IMR-90 (cell line): ENCODE measurements around the gene HSPH1. TPM values are rescaled to one million over a fixed set of nuclear protein-coding genes. Genes with fewer than 3 reads are reported as not detected.

Experiments
- ATAC-seq: fragments of 200-7000 bp; cut with Tn5 transposase; 2 replicates; pipeline ENCODE4 v1.9.1; 2020; ENCODE audit warnings: low read depth, mild to moderate bottlenecking, moderate library complexity
- BruUV-seq: library from RNA; stranded (reverse); fragments of 400-500 nt; replicated peaks from 2 replicates; lab custom pipeline; 2021; lab: Mats Ljungman, UMichigan
- CTCF ChIA-PET: fragments of 300-600 bp; formaldehyde crosslinking; extraction: SDS; loops from one replicate; lab custom pipeline; 2021; ENCODE audit warnings: antibody characterized with exemption; lab: Yijun Ruan, JAX
- POLR2A ChIA-PET: fragments of 300-600 bp; sonication (Branson Sonifier 250); formaldehyde crosslinking; loops from one replicate; lab custom pipeline; 2022; ENCODE audit warnings: antibody characterized with exemption; ENCODE audit not compliant: unreplicated experiment; lab: Charles Lee
- DNase-seq: peaks from one replicate; pipeline ENCODE4 v3.0.0; 2013
- H2AFZ ChIP-seq: replicated peaks from 2 replicates; pipeline ENCODE3; 2013; ENCODE audit warnings: low read length, mild to moderate bottlenecking; ENCODE audit not compliant: poor library complexity
- H2AK5ac ChIP-seq: 2 replicates; pipeline ENCODE4 v1.6.1; 2013; ENCODE audit warnings: low read depth, low read length, inconsistent platforms
- H2AK9ac ChIP-seq: replicated peaks from 2 replicates; pipeline ENCODE3; 2013; ENCODE audit warnings: mild to moderate bottlenecking, low read depth, low read length, moderate library complexity; ENCODE audit not compliant: poor library complexity
- H2BK120ac ChIP-seq: 2 replicates; pipeline ENCODE4 v1.6.1; 2013; ENCODE audit warnings: low read depth, low read length, inconsistent platforms
- H2BK15ac ChIP-seq: 3 replicates; pipeline ENCODE4 v1.6.1; 2013; ENCODE audit warnings: low read depth, low read length, inconsistent platforms
- H2BK20ac ChIP-seq: 2 replicates; pipeline ENCODE4 v1.6.1; 2013; ENCODE audit warnings: low read depth, mild to moderate bottlenecking, inconsistent platforms, low read length, moderate library complexity
- H2BK5ac ChIP-seq: 2 replicates; pipeline ENCODE4 v1.6.1; 2013; ENCODE audit warnings: mild to moderate bottlenecking, low read depth, low read length, inconsistent platforms; ENCODE audit not compliant: poor library complexity, severe bottlenecking
- H3K14ac ChIP-seq: replicated peaks from 2 replicates; pipeline ENCODE4 v1.6.1; 2013; ENCODE audit warnings: low read depth, low read length, inconsistent platforms
- H3K18ac ChIP-seq: 2 replicates; pipeline ENCODE4 v1.6.1; 2013; ENCODE audit warnings: low read depth, low read length, control low read depth
- H3K23ac ChIP-seq: 2 replicates; pipeline ENCODE4 v1.6.1; 2013; ENCODE audit warnings: low read depth, low read length, inconsistent platforms
- H3K27ac ChIP-seq: 2 replicates; pipeline ENCODE4 v1.5.1; 2013; ENCODE audit warnings: mild to moderate bottlenecking, control low read depth, low read length; ENCODE audit not compliant: insufficient read depth
- H3K27me3 ChIP-seq: 2 replicates; pipeline ENCODE4 v1.6.1; 2013; ENCODE audit warnings: low read length; ENCODE audit not compliant: control insufficient read depth, insufficient read depth
- H3K36me3 ChIP-seq: 2 replicates; pipeline ENCODE4 v1.6.1; 2013; ENCODE audit warnings: low read length, mixed read lengths; ENCODE audit not compliant: control insufficient read depth, insufficient read depth
- H3K4ac ChIP-seq: 2 replicates; pipeline ENCODE4 v1.6.1; 2013; ENCODE audit warnings: low read depth, low read length, inconsistent platforms
- H3K4me1 ChIP-seq: 2 replicates; pipeline ENCODE4 v1.6.1; 2013; ENCODE audit warnings: low read length, mixed read lengths; ENCODE audit not compliant: control insufficient read depth, insufficient read depth
- H3K4me2 ChIP-seq: 2 replicates; pipeline ENCODE4 v1.6.1; 2013; ENCODE audit warnings: low read depth, mild to moderate bottlenecking, control low read depth, low read length, moderate library complexity
- H3K4me3 ChIP-seq: 2 replicates; pipeline ENCODE4 v1.5.1; 2013; ENCODE audit warnings: low read depth, mild to moderate bottlenecking, control low read depth, low read length, moderate library complexity; ENCODE audit not compliant: insufficient read depth
- H3K56ac ChIP-seq: 2 replicates; pipeline ENCODE4 v1.6.1; 2013; ENCODE audit warnings: low read length, inconsistent platforms; ENCODE audit not compliant: insufficient read depth; ENCODE audit errors: extremely low read depth
- H3K79me1 ChIP-seq, 2 experiments: 2 replicates each; pipeline ENCODE4 v1.6.1; 2013; ENCODE audit warnings: low read length in 2 of 2, inconsistent platforms in 1 of 2, low read depth in 1 of 2
- H3K9ac ChIP-seq: 2 replicates; pipeline ENCODE4 v1.6.1; 2013; ENCODE audit warnings: low read depth, low read length, control low read depth
- H3K9me1 ChIP-seq: 2 replicates; pipeline ENCODE4 v1.6.1; 2013; ENCODE audit warnings: low read length, inconsistent platforms; ENCODE audit not compliant: insufficient read depth
- H3K9me3 ChIP-seq: 2 replicates; pipeline ENCODE4 v1.6.1; 2013; ENCODE audit warnings: low read length; ENCODE audit not compliant: control insufficient read depth, insufficient read depth
- H4K20me1 ChIP-seq: 2 replicates; pipeline ENCODE4 v1.6.1; 2013; ENCODE audit warnings: low read length, inconsistent platforms; ENCODE audit not compliant: insufficient read depth
- H4K5ac ChIP-seq: 2 replicates; pipeline ENCODE4 v1.6.1; 2013; ENCODE audit warnings: mild to moderate bottlenecking, low read depth, low read length, control low read depth
- H4K8ac ChIP-seq, 2 experiments: 2 replicates each; pipeline ENCODE4 v1.6.1; 2013; ENCODE audit warnings: low read depth in 2 of 2, low read length in 2 of 2, control low read depth in 1 of 2, inconsistent platforms in 1 of 2
- H4K91ac ChIP-seq: 2 replicates; pipeline ENCODE4 v1.6.1; 2013; ENCODE audit warnings: low read depth, low read length, inconsistent platforms; ENCODE audit not compliant: insufficient read depth
- BHLHE40 ChIP-seq: fragments of 150-350 bp; IDR thresholded peaks from 2 replicates; pipeline ENCODE4 v1.6.1; 2016; ENCODE audit warnings: mild to moderate bottlenecking, low read depth, low read length
- CEBPB ChIP-seq: IDR thresholded peaks from 2 replicates; pipeline ENCODE4 v1.6.1; 2012; ENCODE audit warnings: low read depth, low read length, improper control_type of control experiment
- CHD1 ChIP-seq: IDR thresholded peaks from 2 replicates; pipeline ENCODE4 v1.6.1; 2012; ENCODE audit warnings: low read depth, low read length, improper control_type of control experiment
- FOS ChIP-seq: fragments of 150-350 bp; IDR thresholded peaks from 2 replicates; pipeline ENCODE4 v1.6.1; 2016; ENCODE audit warnings: low read depth, low read length
- MAFK ChIP-seq: IDR thresholded peaks from 2 replicates; pipeline ENCODE4 v1.6.1; 2012; ENCODE audit warnings: low read depth, low read length, improper control_type of control experiment
- MXI1 ChIP-seq: IDR thresholded peaks from 2 replicates; pipeline ENCODE4 v1.6.1; 2012; ENCODE audit warnings: low read depth, mild to moderate bottlenecking, low read length, moderate library complexity, borderline replicate concordance
- NFE2L2 ChIP-seq: fragments of 150-350 bp; IDR thresholded peaks from 2 replicates; pipeline ENCODE4 v1.6.1; 2016; ENCODE audit warnings: low read depth, mild to moderate bottlenecking, low read length
- POLR2A ChIP-seq: IDR thresholded peaks from 2 replicates; pipeline ENCODE4 v1.6.1; 2012; ENCODE audit warnings: mild to moderate bottlenecking, low read depth, low read length
- RAD21 ChIP-seq: IDR thresholded peaks from 2 replicates; pipeline ENCODE4 v1.6.1; 2012; ENCODE audit warnings: low read length, improper control_type of control experiment
- RCOR1 ChIP-seq: IDR thresholded peaks from 2 replicates; pipeline ENCODE4 v1.6.1; 2012; ENCODE audit warnings: mild to moderate bottlenecking, low read length, improper control_type of control experiment; ENCODE audit not compliant: insufficient replicate concordance
- RFX5 ChIP-seq: IDR thresholded peaks from 2 replicates; pipeline ENCODE4 v1.8.0; 2012; ENCODE audit warnings: low read depth, mild to moderate bottlenecking, low read length, moderate library complexity
- WGBS, 2 experiments: methylation state at CpG; one replicate each; pipeline versions ENCODE4 v1.1.5 to v1.1.7; 2013; ENCODE audit warnings: missing lambda C conversion rate in 2 of 2; ENCODE audit not compliant: insufficient read length in 1 of 2; ENCODE audit errors: extremely low coverage in 2 of 2; 5-methylcytosine and 5-hydroxymethylcytosine counted together
- dilution Hi-C: fragments of 300-500 bp; cut with HindIII; formaldehyde crosslinking; loops from one replicate; pipeline ENCODE4 v1.14.3; 2018; ENCODE audit warnings: low sequenced_read_pairs; ENCODE audit not compliant: unreplicated experiment
- in situ Hi-C: fragments of 300-500 bp; cut with MboI; formaldehyde crosslinking; loops from 3 replicates; pipeline ENCODE4 v1.14.3; 2019; ENCODE audit warnings: low sequenced_read_pairs, inconsistent platforms, mixed read lengths
- intact Hi-C: fragments of 100-400 bp; cut with micrococcal nuclease; formaldehyde crosslinking; loops from 2 replicates; pipeline ENCODE4 v1.10.0; 2022
- polyA plus RNA-seq, 3 experiments: library from polyadenylated mRNA; depleted of rRNA; stranded (reverse); fragments of >200 nt; gene quantifications; 2 replicates each; pipeline ENCODE4 v1.2.3, GENCODE V29; 2012; ENCODE audit warnings: low replicate concordance in 1 of 3
- total RNA-seq: library from RNA; depleted of rRNA; stranded (reverse); fragments of >200 nt; gene quantifications from 2 replicates; pipeline ENCODE4 v1.2.3, GENCODE V29; 2012
- TF ChIP-seq, protein P1 (sequence below): fragments of 150-350 bp; IDR thresholded peaks from 2 replicates; pipeline ENCODE4 v1.6.1; 2017; ENCODE audit warnings: mild to moderate bottlenecking, antibody characterized with exemption, low read length, low read depth
- TF ChIP-seq, protein P2 (sequence below): conservative IDR thresholded peaks from 2 replicates; pipeline ENCODE4 v1.5.1; 2012; ENCODE audit warnings: mild to moderate bottlenecking, low read depth, low read length, improper control_type of control experiment
- TF ChIP-seq, protein P3 (sequence below): fragments of 150-350 bp; IDR thresholded peaks from 2 replicates; pipeline ENCODE4 v1.6.1; 2016; ENCODE audit warnings: low read depth, mild to moderate bottlenecking, low read length, moderate library complexity, borderline replicate concordance

The HSPH1 gene
- total and polyA plus RNA-seq, 2 of the 4 experiments (the other 2 are of a cell fraction) = 36.8 to 40.3 TPM

DNA sequence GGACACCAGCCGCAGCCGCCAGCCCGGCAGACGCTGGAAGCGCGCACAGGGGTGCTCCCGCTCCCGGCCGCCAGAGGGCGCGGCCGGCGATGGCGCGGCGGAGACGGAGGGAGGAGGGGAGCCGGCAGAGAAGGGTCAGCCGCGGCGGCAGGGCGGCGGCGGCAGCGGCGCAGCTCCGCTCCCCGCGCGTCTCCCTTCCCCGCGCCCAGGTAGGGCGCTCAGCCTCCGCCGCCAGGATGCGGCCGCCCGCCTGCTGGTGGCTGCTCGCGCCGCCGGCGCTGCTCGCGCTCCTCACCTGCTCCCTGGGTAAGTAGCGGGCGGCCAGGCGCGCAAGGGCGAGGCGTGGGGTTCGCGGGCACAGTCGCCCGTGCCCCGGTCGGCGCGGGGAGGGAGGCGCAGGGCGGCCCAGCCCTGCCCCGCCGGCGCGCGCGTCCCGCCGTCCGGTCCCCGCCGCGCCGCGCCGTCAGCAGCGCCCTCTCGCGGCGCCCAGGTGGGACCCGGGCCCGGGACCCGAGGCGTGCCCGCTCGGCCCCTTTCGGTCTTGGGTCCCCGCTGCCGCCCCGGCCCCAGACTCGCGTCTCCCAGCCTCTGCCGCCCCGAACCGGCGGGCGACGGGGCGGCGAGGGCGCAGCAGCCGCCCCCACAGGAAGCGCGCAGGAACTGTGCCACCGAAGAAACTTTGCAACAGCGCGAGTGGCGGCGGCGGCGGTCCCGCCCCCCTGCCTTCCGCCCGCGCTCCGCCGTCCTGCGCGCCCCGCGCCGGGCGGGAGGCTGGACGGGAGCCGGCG, 38.3 kb upstream of the HSPH1 start, which contains the start of gene B3GLCT:
Gene B3GLCT, plus strand, starts transcription at position 127 of the 788 bp plus-strand sequence. Its CDS starts 110 bp downstream, at position 237.
- Histone ChIP-seq H3K18ac (no peak within 1 kb of the TSS), H3K9me3 (no peaks in the 10 kb centered on the region), H4K91ac (peak within 1 kb of the TSS; percentile 20; the same call in 1 of the 2 replicates), H3K56ac (0 out of 2 replicates have a peak within 1 kb of the TSS, but pooled peaks have one; percentile 32), H3K4me1 (peaks cover 7% of the 10 kb centered on the region), H3K4me2 (peak within 1 kb of the TSS; percentile 89), H3K79me1 (peaks cover 15 to 36% of the 10 kb centered on the region in 2 experiments), H2AK5ac (0 out of 2 replicates have a peak within 1 kb of the TSS, but pooled peaks have one; percentile 82), H4K20me1 (0 out of 2 replicates have a peak, but pooled peaks cover 3% of the 10 kb centered on the region), H2BK15ac (no peak within 1 kb of the TSS), H3K23ac (peak within 1 kb of the TSS; percentile 80; the same call in 1 of the 2 replicates), H3K4ac (peak within 1 kb of the TSS; percentile 65), H2AFZ (peak within 1 kb of the TSS; percentile 96), H3K9ac (peak within 1 kb of the TSS; percentile 55), H2BK5ac (peak within 1 kb of the TSS; percentile 84), H2AK9ac (peak within 1 kb of the TSS; percentile 88), H3K14ac (peak within 1 kb of the TSS; percentile 54; the same call in 1 of the 2 replicates), H3K36me3 (no peaks in the 10 kb centered on the region), H3K9me1 (peaks cover 17% of the 10 kb centered on the region), H2BK120ac (peak within 1 kb of the TSS; percentile 71), H3K27ac (peak within 1 kb of the TSS; percentile 80), H3K4me3 (peak within 1 kb of the TSS; percentile 93), H4K5ac (no peak within 1 kb of the TSS), H2BK20ac (no peak within 1 kb of the TSS), H3K27me3 (no peaks in the 10 kb centered on the region), H4K8ac (peak within 1 kb of the TSS in 1 of 2 experiments; percentile 67; a peak in 1 of 4 replicates)
- POLR2A ChIA-PET = no interaction called here
- dilution Hi-C loops = no loop called here
- BruUV-seq = no TSS peak
- peak; percentile 68 for DNase-seq
- intact Hi-C loops = loop anchor here (1.0 kb wide), 1 partner anchor 224 kb away; no protein-coding TSS in a partner anchor
- in situ Hi-C loops = no loop called here
- WGBS, 2 experiments = 0% methylated on average over 35 of the region's 126 CpGs; no CpG with 5 or more reads in 1 of the 2 experiments
- peak; percentile 93 for ATAC-seq
- CTCF ChIA-PET = interaction anchor here (0.6 to 1.5 kb wide), 4 partner anchors 20 to 224 kb away, joined by 3 to 4 read pairs (median 4); no protein-coding TSS in a partner anchor
- TF ChIP-seq RFX5 = no peak
- no peak for TF ChIP-seq POLR2A
- TF ChIP-seq, protein P1, sequence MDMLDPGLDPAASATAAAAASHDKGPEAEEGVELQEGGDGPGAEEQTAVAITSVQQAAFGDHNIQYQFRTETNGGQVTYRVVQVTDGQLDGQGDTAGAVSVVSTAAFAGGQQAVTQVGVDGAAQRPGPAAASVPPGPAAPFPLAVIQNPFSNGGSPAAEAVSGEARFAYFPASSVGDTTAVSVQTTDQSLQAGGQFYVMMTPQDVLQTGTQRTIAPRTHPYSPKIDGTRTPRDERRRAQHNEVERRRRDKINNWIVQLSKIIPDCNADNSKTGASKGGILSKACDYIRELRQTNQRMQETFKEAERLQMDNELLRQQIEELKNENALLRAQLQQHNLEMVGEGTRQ = no peak
- no peak for TF ChIP-seq BHLHE40
- TF ChIP-seq, protein P2, sequence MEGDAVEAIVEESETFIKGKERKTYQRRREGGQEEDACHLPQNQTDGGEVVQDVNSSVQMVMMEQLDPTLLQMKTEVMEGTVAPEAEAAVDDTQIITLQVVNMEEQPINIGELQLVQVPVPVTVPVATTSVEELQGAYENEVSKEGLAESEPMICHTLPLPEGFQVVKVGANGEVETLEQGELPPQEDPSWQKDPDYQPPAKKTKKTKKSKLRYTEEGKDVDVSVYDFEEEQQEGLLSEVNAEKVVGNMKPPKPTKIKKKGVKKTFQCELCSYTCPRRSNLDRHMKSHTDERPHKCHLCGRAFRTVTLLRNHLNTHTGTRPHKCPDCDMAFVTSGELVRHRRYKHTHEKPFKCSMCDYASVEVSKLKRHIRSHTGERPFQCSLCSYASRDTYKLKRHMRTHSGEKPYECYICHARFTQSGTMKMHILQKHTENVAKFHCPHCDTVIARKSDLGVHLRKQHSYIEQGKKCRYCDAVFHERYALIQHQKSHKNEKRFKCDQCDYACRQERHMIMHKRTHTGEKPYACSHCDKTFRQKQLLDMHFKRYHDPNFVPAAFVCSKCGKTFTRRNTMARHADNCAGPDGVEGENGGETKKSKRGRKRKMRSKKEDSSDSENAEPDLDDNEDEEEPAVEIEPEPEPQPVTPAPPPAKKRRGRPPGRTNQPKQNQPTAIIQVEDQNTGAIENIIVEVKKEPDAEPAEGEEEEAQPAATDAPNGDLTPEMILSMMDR = peak; percentile 93
- TF ChIP-seq, protein P3, sequence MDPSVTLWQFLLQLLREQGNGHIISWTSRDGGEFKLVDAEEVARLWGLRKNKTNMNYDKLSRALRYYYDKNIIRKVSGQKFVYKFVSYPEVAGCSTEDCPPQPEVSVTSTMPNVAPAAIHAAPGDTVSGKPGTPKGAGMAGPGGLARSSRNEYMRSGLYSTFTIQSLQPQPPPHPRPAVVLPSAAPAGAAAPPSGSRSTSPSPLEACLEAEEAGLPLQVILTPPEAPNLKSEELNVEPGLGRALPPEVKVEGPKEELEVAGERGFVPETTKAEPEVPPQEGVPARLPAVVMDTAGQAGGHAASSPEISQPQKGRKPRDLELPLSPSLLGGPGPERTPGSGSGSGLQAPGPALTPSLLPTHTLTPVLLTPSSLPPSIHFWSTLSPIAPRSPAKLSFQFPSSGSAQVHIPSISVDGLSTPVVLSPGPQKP = no peak
- TF ChIP-seq RAD21 = peak; percentile 59
- no peak for TF ChIP-seq CEBPB
- no peak for TF ChIP-seq MAFK
- TF ChIP-seq CHD1 = no peak
- peak; percentile 96 for TF ChIP-seq RCOR1
- TF ChIP-seq MXI1 = peak; percentile 51; the same call in 1 of the 2 replicates
- no peak for TF ChIP-seq FOS
- no peak for TF ChIP-seq NFE2L2
